Measurements from ENCODE around the gene ULBP3.
"Not testable (repeated sequence)": the region's sequence is repeated elsewhere in the genome, so short reads cannot be mapped to it uniquely, and the experiment has no call there.

ULBP3 gene

GRCh38 chr6:150081702-150082101, 12.8 kb upstream of the ULBP3 start:
- DNase-seq, result no peak
- in situ Hi-C loops (cut with HindIII; ENCODE audit: low pct_ligation_motif_present, low pct_unique_long_range_greater_than_20kb, low sequenced_read_pairs), result no loop called here

DNA sequence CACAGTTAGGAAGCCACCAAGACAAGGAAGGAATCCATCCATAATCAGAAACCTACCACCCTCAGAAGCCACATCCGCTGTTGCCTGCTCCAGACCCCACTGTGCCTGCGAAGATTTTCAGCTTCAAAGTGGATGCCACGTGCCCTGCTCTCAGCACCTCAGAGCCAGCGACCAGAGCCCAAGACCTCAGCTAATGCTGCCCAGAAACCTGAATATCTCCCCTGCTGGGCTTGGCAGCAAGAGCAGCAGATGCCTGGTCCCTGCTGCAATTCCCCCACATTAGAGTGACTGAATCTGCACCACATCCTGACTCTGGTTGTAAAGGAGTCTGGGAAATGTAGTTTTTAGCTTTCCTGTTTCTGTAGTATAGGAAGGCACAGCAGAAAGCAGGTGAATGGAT, 10.7 kb upstream of the ULBP3 start:
- no peak for DNase-seq
- in situ Hi-C loops (cut with HindIII; ENCODE audit: low pct_ligation_motif_present, low pct_unique_long_range_greater_than_20kb, low sequenced_read_pairs), result no loop called here

- in situ Hi-C loops (cut with HindIII; ENCODE audit: low pct_ligation_motif_present, low pct_unique_long_range_greater_than_20kb, low sequenced_read_pairs), result no loop called here
- no peak for DNase-seq
Observed at GRCh38 chr6:150078788-150079187, 9.9 kb upstream of the ULBP3 start.

- peak; percentile 36 for DNase-seq
- in situ Hi-C loops (cut with HindIII; ENCODE audit: low pct_ligation_motif_present, low pct_unique_long_range_greater_than_20kb, low sequenced_read_pairs), result no loop called here
Observed at GRCh38 chr6:150076196-150076893, 7.4 kb upstream of the ULBP3 start.

GRCh38 chr6:150075034-150075421, 6.1 kb upstream of the ULBP3 start:
- no peak for DNase-seq
- in situ Hi-C loops (cut with HindIII; ENCODE audit: low pct_ligation_motif_present, low pct_unique_long_range_greater_than_20kb, low sequenced_read_pairs), result no loop called here

DNA sequence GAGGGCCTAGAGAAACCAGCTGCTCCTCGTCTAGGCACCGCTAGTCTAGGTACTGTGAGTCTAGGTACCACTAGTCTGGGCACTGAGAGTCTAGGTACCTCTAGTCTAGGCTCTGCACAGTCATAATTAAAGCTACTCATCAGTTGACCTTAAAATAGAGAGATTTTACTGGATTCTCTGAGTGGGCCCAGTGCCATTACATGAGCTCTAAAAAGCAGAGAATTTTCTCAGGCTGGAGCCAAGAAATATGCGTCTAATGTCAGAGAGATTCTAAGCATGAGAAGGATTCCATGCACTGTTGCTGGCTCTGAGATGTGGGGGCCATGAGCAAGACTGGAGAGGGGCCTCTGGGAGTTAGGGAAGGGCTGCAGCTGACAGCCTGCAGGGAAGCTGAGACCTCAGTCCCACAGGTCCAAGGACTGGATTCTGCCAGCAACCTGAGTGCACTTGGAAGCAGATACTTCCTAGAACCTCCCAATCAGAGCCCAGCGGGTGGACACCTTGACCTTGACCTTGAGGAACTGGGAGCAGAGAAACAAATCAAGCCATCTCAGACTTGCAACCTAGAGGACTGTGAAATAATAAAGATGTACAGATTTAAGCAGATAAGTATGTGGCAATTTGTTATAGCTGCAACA, 5.6 kb upstream of the ULBP3 start:
- in situ Hi-C loops (cut with HindIII; ENCODE audit: low pct_ligation_motif_present, low pct_unique_long_range_greater_than_20kb, low sequenced_read_pairs); DNase-seq: not testable (repeated sequence)

DNA sequence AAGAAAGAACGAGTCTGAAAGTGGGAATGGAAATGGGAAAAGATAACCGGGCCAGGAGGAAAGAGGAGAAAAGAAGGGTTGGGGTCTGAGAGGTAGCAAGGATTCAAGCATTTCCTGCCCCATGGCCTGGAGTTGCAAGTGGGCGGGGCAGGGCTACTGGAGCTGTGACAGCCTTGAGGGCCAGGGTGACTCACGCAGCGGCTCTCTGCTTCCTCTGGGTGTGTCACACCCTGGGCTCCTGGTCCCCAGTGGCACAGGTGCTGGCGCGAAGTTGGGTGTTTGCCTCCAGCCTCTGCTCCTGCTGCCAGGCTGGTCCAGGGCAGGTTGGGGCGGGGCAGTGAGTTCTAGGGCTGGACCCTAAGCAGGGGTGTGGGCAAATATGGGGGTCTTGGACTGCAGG, 3.3 kb upstream of the ULBP3 start:
- in situ Hi-C loops (cut with HindIII; ENCODE audit: low pct_ligation_motif_present, low pct_unique_long_range_greater_than_20kb, low sequenced_read_pairs), result no loop called here
- DNase-seq, result peak; percentile 69

DNA sequence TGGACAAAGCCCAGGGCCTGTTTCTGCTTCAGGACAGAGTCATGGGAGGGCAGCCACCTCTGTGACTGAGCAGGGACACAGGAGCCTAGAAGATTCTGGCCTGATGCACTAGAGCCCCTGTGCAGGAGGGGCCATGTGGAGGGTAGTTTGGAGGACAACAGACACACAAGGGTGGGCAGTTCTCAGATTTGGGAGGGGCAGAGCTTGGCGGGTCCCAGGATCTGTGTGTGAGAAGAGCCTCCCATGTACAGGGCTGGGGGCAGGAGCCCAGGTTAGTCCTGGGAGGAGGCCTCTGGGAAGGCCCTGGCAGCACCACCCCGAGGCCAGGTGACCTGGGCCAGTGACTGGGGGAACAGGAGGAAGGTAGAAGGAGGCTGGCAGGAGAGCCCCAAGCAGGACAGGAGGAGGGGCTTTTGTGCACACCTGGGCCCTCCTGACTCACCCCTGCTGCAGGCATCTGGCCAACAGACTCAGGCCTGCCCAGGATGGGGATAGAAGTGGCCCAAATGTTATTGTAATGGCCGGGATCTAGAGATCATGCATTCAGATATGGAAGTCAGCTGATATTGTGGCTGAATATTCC, 1.4 kb upstream of the ULBP3 start:
- in situ Hi-C loops (cut with HindIII; ENCODE audit: low pct_ligation_motif_present, low pct_unique_long_range_greater_than_20kb, low sequenced_read_pairs), result no loop called here
- no peak for DNase-seq

DNA sequence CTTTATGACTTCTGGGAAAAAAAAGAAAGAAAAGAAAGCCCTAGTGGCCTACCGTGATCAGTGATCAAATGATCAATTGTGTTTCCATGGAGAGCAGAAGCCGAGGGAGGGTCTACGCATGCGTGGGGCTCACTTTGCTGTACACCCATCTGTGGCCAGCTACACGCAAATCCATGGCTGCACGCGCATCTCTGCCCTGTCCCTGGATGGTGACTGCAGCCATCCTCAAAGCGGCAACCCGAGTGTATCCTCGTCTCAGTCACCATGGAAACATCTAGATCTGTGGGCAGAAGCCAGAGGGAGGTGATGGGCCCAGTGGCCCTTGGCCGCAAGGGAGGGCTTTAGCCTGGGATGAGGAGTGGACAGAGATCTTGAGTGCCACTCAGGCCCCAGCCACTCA, 785 bp upstream of the ULBP3 start:
- in situ Hi-C loops (cut with HindIII; ENCODE audit: low pct_ligation_motif_present, low pct_unique_long_range_greater_than_20kb, low sequenced_read_pairs), result no loop called here
- DNase-seq, result no peak

DNA sequence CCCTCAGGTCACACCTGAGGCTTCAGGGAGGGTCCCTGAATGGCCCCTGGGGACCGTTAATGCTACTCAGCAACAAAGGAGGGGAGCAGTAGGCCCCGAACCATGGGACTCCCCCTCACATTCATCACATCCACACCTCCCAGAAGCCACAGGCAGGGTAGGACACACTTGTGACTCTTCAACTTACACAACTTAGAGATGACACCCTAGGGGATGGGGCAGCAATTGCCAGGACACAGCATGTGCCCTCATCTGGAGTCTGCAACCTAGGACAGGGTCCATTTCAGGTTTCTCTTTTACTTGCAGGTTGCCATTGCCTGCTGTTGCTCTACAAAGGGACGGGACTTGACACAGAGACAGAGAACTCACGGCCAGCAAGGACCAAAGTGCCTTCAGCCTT, 770 bp downstream of the ULBP3 start:
- in situ Hi-C loops (cut with HindIII; ENCODE audit: low pct_ligation_motif_present, low pct_unique_long_range_greater_than_20kb, low sequenced_read_pairs), result no loop called here
- no peak for DNase-seq

DNA sequence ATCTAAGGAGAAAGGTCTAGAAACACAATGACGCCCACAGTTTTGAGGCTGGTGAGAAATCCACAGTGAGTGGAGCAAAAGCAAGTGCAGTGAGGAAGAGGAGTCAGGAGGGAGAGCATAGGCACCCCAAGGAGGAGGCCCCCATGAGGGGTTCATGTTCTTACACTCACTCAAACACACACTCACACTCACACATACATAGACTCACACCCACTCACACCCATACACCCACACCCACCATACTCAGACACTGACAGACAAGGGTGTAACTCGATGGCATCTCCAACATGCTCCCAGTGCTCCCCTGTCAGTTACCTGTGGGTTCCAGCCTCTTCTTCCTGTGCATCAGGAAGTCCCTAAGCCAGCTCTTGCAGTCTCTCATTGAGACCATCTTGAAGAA, 3.8 kb downstream of the ULBP3 start:
- no peak for DNase-seq
- in situ Hi-C loops (cut with HindIII; ENCODE audit: low pct_ligation_motif_present, low pct_unique_long_range_greater_than_20kb, low sequenced_read_pairs), result no loop called here

GRCh38 chr6:150063640-150064039, 5.3 kb downstream of the ULBP3 start:
- in situ Hi-C loops (cut with HindIII; ENCODE audit: low pct_ligation_motif_present, low pct_unique_long_range_greater_than_20kb, low sequenced_read_pairs), result no loop called here
- DNase-seq, result no peak

- DNase-seq; in situ Hi-C loops (cut with HindIII; ENCODE audit: low pct_ligation_motif_present, low pct_unique_long_range_greater_than_20kb, low sequenced_read_pairs): not testable (repeated sequence)
Observed at GRCh38 chr6:150059973-150060372, 8.9 kb downstream of the ULBP3 start.

DNA sequence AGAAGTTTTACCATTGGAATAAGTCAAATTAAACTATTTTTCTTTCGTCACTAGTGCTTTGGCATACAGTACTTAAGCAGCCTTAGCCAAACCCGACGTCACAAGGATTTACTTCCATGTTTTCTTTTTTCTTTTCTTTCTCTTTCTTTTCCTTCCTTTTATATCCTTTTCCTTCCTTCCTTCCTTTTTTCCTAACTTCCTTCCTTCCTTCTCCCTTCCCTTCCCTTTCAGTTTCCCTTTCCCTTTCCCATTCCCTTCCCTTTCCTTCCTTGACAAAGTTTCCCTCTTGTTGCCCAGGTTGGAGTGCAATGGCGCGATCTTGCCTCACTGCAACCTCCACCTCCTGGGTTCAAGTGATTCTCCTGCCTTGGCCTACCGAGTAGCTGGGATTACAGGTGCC, 9.9 kb downstream of the ULBP3 start:
- in situ Hi-C loops (cut with HindIII; ENCODE audit: low pct_ligation_motif_present, low pct_unique_long_range_greater_than_20kb, low sequenced_read_pairs), result no loop called here
- DNase-seq, result no peak

DNA sequence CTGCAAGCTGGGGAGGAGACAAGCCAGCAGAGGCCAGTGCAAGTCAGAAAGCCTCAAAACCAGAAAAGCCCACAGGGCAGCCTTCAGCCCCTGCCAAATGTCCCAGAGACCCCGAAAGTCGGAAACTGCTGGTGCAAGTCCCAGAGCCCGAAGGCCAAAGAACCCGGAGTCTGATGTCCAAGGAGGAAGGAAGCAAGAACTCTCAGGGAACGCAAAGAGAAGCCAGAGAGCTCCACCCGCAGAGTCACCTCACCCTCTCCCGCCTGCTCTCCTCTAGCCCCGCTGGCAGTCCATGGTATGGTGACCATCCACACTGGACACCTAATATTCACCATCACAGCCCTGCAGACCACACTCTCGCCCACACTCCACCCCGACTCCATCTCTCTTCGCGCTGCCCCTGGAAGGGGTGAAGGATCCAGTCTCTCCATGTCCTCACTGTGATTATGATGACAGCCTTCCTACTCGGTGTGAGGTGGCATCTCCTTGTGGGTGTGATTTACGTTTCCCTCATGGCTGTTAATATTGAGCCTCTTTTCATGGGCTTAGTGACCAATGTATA, 10.6 kb downstream of the ULBP3 start:
- in situ Hi-C loops (cut with HindIII; ENCODE audit: low pct_ligation_motif_present, low pct_unique_long_range_greater_than_20kb, low sequenced_read_pairs), result no loop called here
- no peak for DNase-seq

DNA sequence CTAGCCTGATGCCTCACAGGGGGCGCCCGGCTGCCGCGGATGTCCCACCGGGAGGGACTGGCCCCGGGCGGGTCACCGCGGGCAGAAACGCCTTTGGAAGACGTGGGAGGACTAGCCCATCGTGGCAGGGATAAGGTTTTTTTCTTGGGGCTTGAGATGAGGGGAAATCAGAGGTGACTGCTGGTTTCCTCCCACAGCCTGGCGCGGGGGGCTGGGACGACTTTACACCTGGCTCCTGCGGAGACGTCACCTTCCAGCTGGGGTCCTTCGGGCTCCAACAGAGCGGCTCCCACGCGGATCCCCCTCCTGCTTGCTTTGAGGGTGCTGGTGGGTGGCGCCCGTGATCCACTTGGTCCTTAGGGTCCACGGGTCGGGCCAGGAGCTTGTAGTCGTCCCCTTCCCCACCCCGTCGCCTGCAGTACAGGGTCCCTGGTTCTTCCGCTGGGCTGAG, 11.4 kb downstream of the ULBP3 start:
- no peak for DNase-seq
- in situ Hi-C loops (cut with HindIII; ENCODE audit: low pct_ligation_motif_present, low pct_unique_long_range_greater_than_20kb, low sequenced_read_pairs), result no loop called here

DNA sequence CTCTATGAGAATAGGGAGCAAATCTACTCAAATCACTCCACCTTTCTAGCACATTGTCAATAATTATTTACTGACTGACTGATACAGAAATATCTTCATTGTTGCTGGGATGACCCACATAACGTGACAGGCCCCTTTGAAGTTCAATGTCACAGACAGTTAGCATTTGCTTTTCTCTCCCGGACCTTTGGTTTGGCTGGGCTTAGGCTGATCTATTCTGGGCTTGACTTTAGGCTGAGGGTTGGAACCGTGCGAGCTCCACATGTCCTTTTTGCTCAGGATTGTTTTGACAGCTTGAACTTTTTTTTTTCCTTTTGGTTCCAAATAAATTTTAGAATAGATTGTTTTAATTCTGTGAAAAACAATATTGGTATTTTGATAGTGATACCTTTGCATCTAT, 12.0 kb downstream of the ULBP3 start:
- in situ Hi-C loops (cut with HindIII; ENCODE audit: low pct_ligation_motif_present, low pct_unique_long_range_greater_than_20kb, low sequenced_read_pairs), result no loop called here
- DNase-seq, result no peak

DNA sequence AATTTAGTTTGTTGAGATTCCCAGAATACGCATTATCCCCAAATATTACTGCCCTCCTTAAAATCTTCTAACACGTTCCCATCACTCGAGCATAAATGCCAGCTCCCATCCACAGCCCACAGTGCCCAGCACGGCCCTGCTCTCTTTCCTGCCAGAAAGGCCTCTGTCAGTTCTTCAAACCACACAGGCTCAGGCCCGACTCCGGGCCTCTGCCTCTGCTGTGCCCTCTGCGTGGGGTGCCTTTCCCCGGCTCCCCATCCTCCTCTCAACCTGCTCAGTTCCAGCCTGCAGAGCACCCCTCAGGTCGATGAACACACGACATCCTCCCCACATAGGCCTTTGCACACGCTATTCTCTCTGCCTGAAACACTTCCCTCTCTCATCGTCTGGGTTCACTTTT, 12.8 kb downstream of the ULBP3 start:
- in situ Hi-C loops (cut with HindIII; ENCODE audit: low pct_ligation_motif_present, low pct_unique_long_range_greater_than_20kb, low sequenced_read_pairs), result no loop called here
- DNase-seq, result no peak

GRCh38 chr6:150055131-150055530, 13.8 kb downstream of the ULBP3 start:
- no peak for DNase-seq
- in situ Hi-C loops (cut with HindIII; ENCODE audit: low pct_ligation_motif_present, low pct_unique_long_range_greater_than_20kb, low sequenced_read_pairs), result no loop called here

DNA sequence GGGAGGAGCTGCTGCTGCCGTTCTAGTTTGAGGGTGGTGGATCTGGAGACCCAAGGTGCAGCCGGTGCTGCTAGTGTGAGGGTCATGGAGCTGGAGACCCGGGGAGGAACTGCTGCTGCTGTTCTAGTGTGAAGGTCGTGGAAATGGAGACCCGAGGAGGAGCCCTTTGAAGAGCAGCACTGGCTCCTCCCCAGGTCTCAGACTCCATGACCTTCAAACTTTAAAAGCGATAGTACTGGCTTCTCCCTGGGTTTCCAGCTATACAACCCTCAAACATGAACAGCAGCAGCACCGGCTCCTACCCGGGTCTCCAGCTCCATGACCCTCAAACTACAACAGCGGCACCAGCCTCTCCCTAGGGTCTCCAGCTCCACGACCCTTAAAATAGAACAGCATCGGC, 15.5 kb downstream of the ULBP3 start:
- in situ Hi-C loops (cut with HindIII; ENCODE audit: low pct_ligation_motif_present, low pct_unique_long_range_greater_than_20kb, low sequenced_read_pairs), result no loop called here
- DNase-seq, result no peak

All from ACHN (cell line).